Measurements from ENCODE around the gene HOOK2.
A peak's percentile ranks its signal among the peaks of the same experiment; 100 is the strongest.

Gene HOOK2

GRCh38 chr19:12767666-12768065, 7.7 kb downstream of the HOOK2 start:
- no peak overlapping the region for H3K4me3 ChIP-seq (ENCODE audit: low read length)
- peaks cover 14% of the 10 kb centered on the region for H3K36me3 ChIP-seq (ENCODE audit: insufficient read depth, low read length)
- no peaks in the 10 kb centered on the region for H3K4me1 ChIP-seq (ENCODE audit: insufficient read depth, low read length)
- no peak overlapping the region for H2AFZ ChIP-seq (ENCODE audit: low read depth, low read length)
- H3K9me3 ChIP-seq (ENCODE audit: low read length), result peaks cover 8% of the 10 kb centered on the region
- no peaks in the 10 kb centered on the region for H3K27me3 ChIP-seq (ENCODE audit: insufficient read depth, low read length)

- Histone ChIP-seq H3K9me3 (ENCODE audit: low read length) (peaks cover 8% of the 10 kb centered on the region), H3K27me3 (ENCODE audit: insufficient read depth, low read length) (no peaks in the 10 kb centered on the region), H3K36me3 (ENCODE audit: insufficient read depth, low read length) (peaks cover 14% of the 10 kb centered on the region), H2AFZ (ENCODE audit: low read depth, low read length) (no peak overlapping the region), H3K4me3 (ENCODE audit: low read length) (no peak overlapping the region), H3K4me1 (ENCODE audit: insufficient read depth, low read length) (no peaks in the 10 kb centered on the region)
Measured at GRCh38 chr19:12767150-12767549, 8.2 kb downstream of the HOOK2 start.

- peaks cover 14% of the 10 kb centered on the region for H3K36me3 ChIP-seq (ENCODE audit: insufficient read depth, low read length)
- H2AFZ ChIP-seq (ENCODE audit: low read depth, low read length), result no peak overlapping the region
- no peaks in the 10 kb centered on the region for H3K4me1 ChIP-seq (ENCODE audit: insufficient read depth, low read length)
- no peaks in the 10 kb centered on the region for H3K27me3 ChIP-seq (ENCODE audit: insufficient read depth, low read length)
- peak overlapping the region; percentile 48 for H3K4me3 ChIP-seq (ENCODE audit: low read length)
- peaks cover 8% of the 10 kb centered on the region for H3K9me3 ChIP-seq (ENCODE audit: low read length)
Measured at GRCh38 chr19:12766051-12766521, 9.3 kb downstream of the HOOK2 start.

DNA sequence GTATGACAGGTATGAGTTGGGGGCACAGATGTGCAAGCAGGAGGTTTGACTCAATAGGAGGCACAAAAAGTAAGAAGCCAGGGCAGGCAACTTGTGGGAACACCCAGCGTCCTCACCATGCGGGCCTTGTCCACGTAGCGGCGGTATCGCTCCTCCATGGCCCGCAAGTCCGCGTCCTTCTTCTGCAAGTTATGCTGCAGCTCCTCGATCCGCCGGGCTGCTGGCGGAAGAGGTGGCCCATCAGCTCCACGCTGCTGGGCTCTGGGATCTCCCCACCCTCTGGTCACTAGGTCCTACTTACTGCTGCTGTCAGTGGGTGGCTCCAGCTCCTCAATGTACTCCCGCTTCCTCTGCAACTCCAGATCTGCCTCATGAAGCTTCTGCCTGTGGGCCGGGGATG, 10.7 kb downstream of the HOOK2 start:
- H3K9me3 ChIP-seq (ENCODE audit: low read length), result peaks cover 8% of the 10 kb centered on the region
- no peaks in the 10 kb centered on the region for H3K27me3 ChIP-seq (ENCODE audit: insufficient read depth, low read length)
- H2AFZ ChIP-seq (ENCODE audit: low read depth, low read length), result no peak overlapping the region
- H3K4me3 ChIP-seq (ENCODE audit: low read length), result no peak overlapping the region
- H3K36me3 ChIP-seq (ENCODE audit: insufficient read depth, low read length), result peaks cover 14% of the 10 kb centered on the region
- no peaks in the 10 kb centered on the region for H3K4me1 ChIP-seq (ENCODE audit: insufficient read depth, low read length)

- H3K4me3 ChIP-seq (ENCODE audit: low read length), result no peak overlapping the region
- no peaks in the 10 kb centered on the region for H3K27me3 ChIP-seq (ENCODE audit: insufficient read depth, low read length)
- H3K4me1 ChIP-seq (ENCODE audit: insufficient read depth, low read length), result no peaks in the 10 kb centered on the region
- peaks cover 14% of the 10 kb centered on the region for H3K36me3 ChIP-seq (ENCODE audit: insufficient read depth, low read length)
- no peak overlapping the region for H2AFZ ChIP-seq (ENCODE audit: low read depth, low read length)
- H3K9me3 ChIP-seq (ENCODE audit: low read length), result peaks cover 8% of the 10 kb centered on the region
Measured at GRCh38 chr19:12763100-12763499, 12.3 kb downstream of the HOOK2 start.

DNA sequence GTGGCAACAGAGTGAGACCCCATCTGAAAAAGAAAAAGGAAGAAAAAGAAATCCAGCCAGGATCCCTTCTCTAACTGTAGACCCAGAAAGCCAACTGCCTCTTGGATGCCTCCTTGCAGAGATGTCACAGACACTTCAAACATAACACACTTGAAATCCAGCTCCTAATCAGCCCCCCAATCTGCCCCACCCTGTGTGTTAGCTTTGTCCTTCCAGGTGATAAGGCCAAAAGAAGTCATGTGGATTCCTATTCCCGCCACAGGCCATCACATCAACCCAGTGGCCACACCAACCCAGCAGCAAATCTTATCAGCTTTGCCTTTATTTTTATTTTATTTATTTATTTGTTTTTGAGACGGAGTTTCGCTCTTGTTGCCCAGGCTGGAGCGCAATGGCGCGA, 15.7 kb downstream of the HOOK2 start:
- no peak overlapping the region for H3K4me3 ChIP-seq (ENCODE audit: low read length)
- H3K9me3 ChIP-seq (ENCODE audit: low read length), result peaks cover 8% of the 10 kb centered on the region
- no peaks in the 10 kb centered on the region for H3K4me1 ChIP-seq (ENCODE audit: insufficient read depth, low read length)
- peaks cover 11% of the 10 kb centered on the region for H3K36me3 ChIP-seq (ENCODE audit: insufficient read depth, low read length)
- H2AFZ ChIP-seq (ENCODE audit: low read depth, low read length), result no peak overlapping the region
- no peaks in the 10 kb centered on the region for H3K27me3 ChIP-seq (ENCODE audit: insufficient read depth, low read length)

GRCh38 chr19:12757544-12758274, 17.6 kb downstream of the HOOK2 start:
- no peaks in the 10 kb centered on the region for H3K4me1 ChIP-seq (ENCODE audit: insufficient read depth, low read length)
- no peaks in the 10 kb centered on the region for H3K36me3 ChIP-seq (ENCODE audit: insufficient read depth, low read length)
- peak overlapping the region; percentile 6 for H2AFZ ChIP-seq (ENCODE audit: low read depth, low read length)
- H3K9me3 ChIP-seq (ENCODE audit: low read length), result no peaks in the 10 kb centered on the region
- no peaks in the 10 kb centered on the region for H3K27me3 ChIP-seq (ENCODE audit: insufficient read depth, low read length)
- no peak overlapping the region for H3K4me3 ChIP-seq (ENCODE audit: low read length)

DNA sequence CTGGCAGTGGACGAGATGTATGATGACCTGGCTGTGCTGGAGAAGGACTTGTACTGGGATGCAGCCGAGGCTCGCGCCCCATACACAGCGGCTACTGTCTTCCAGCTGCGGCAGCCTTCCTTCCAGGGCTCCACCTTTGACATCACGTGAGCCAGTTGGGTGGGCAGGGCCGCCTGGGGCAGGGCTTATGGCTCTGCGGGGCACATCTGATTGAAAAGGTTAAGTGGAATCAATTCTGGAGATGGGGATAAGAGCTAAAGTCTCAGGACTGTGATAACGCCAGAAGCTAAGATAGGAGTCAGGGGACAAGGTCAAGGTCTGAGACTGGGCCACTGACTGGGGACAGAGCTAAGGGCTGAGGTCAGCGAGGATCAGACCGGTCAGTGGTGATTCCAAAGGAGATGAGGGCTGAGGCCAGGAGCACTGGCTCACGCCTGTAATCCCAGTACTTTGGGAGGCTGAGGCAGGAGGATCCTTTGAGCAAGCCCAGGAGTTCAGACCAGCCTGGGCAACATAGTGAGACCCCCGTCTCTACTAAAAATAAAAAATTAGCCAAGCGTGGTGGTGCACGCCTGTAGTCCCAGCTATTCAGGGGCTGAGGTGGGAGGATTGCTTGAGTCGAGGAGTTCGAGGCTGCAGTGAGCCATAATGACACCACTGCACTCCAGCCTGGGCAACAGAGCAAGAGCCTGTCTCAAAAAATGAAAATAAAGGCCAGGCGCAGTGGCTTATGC, 19.0 kb downstream of the HOOK2 start:
- Histone ChIP-seq H3K4me1 (ENCODE audit: insufficient read depth, low read length) (no peaks in the 10 kb centered on the region), H3K9me3 (ENCODE audit: low read length) (no peaks in the 10 kb centered on the region), H3K36me3 (ENCODE audit: insufficient read depth, low read length) (no peaks in the 10 kb centered on the region), H3K4me3 (ENCODE audit: low read length) (no peak overlapping the region), H3K27me3 (ENCODE audit: insufficient read depth, low read length) (peaks cover 8% of the 10 kb centered on the region), H2AFZ (ENCODE audit: low read depth, low read length) (no peak overlapping the region)

GRCh38 chr19:12754465-12755196, 20.7 kb downstream of the HOOK2 start:
- Histone ChIP-seq H2AFZ (ENCODE audit: low read depth, low read length) (no peak overlapping the region), H3K36me3 (ENCODE audit: insufficient read depth, low read length) (no peaks in the 10 kb centered on the region), H3K4me3 (ENCODE audit: low read length) (no peak overlapping the region), H3K27me3 (ENCODE audit: insufficient read depth, low read length) (peaks cover 21% of the 10 kb centered on the region), H3K9me3 (ENCODE audit: low read length) (no peaks in the 10 kb centered on the region), H3K4me1 (ENCODE audit: insufficient read depth, low read length) (no peaks in the 10 kb centered on the region)

DNA sequence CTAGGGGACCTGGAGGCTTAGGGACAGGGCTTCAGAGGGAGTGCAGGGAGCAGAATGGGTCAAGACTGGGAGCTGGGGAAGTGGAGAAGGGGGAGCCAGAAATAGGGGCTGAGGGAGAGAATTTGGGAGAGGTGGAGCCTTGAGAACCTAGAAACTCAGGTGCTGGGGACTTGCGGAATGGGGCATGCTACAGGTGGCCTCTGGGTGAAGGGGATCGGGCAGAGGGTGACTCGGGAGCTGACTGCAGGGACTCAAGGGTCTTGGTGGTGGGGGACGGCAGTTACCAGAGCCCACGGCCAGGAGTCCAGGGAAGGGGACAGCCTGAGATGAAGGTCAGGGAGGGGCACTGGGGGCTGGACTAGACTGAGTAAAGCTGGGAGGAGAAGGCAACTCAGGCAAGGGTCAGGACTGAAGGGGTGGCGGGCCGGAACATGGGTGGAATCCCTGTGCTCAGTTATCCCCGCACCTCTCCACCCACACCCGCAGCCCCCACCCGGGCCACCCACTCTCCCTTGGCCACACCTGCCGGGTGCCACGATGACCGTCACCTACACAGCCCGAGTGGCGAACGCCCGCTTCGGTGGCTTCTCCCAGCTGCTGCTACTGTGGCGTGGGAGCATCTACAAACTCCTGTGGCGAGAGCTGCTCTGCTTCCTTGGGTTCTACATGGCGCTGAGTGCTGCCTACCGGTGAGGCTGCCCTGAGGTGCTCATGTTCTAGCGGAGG, 23.1 kb downstream of the HOOK2 start:
- H3K36me3 ChIP-seq (ENCODE audit: insufficient read depth, low read length), result peaks cover 6% of the 10 kb centered on the region
- H3K27me3 ChIP-seq (ENCODE audit: insufficient read depth, low read length), result peaks cover 23% of the 10 kb centered on the region
- H3K4me3 ChIP-seq (ENCODE audit: low read length), result no peak overlapping the region
- H3K9me3 ChIP-seq (ENCODE audit: low read length), result peaks cover 6% of the 10 kb centered on the region
- H3K4me1 ChIP-seq (ENCODE audit: insufficient read depth, low read length), result no peaks in the 10 kb centered on the region
- no peak overlapping the region for H2AFZ ChIP-seq (ENCODE audit: low read depth, low read length)

- H2AFZ ChIP-seq (ENCODE audit: low read depth, low read length), result no peak within 1 kb of the TSS
- peaks cover 23% of the 10 kb centered on the region for H3K27me3 ChIP-seq (ENCODE audit: insufficient read depth, low read length)
- peaks cover 10% of the 10 kb centered on the region for H3K36me3 ChIP-seq (ENCODE audit: insufficient read depth, low read length)
- H3K9me3 ChIP-seq (ENCODE audit: low read length), result peaks cover 9% of the 10 kb centered on the region
- H3K4me3 ChIP-seq (ENCODE audit: low read length), result no peak within 1 kb of the TSS
- H3K4me1 ChIP-seq (ENCODE audit: insufficient read depth, low read length), result no peaks in the 10 kb centered on the region
Measured at GRCh38 chr19:12751635-12752034, 23.7 kb downstream of the HOOK2 start, which contains the start of gene BEST2. TSS of gene BEST2 (plus strand) at chr19:12751791. CDS start at chr19:12752593, 802 bp downstream.

GRCh38 chr19:12750851-12751250, 24.5 kb downstream of the HOOK2 start:
- Histone ChIP-seq H2AFZ (ENCODE audit: low read depth, low read length) (no peak overlapping the region), H3K27me3 (ENCODE audit: insufficient read depth, low read length) (peaks cover 23% of the 10 kb centered on the region), H3K36me3 (ENCODE audit: insufficient read depth, low read length) (peaks cover 11% of the 10 kb centered on the region), H3K4me3 (ENCODE audit: low read length) (no peak overlapping the region), H3K4me1 (ENCODE audit: insufficient read depth, low read length) (no peaks in the 10 kb centered on the region), H3K9me3 (ENCODE audit: low read length) (peaks cover 9% of the 10 kb centered on the region)

Measured in neuron (in vitro differentiated cells).